ENCODE data around the gene APOC1.

APOC1 gene

DNA sequence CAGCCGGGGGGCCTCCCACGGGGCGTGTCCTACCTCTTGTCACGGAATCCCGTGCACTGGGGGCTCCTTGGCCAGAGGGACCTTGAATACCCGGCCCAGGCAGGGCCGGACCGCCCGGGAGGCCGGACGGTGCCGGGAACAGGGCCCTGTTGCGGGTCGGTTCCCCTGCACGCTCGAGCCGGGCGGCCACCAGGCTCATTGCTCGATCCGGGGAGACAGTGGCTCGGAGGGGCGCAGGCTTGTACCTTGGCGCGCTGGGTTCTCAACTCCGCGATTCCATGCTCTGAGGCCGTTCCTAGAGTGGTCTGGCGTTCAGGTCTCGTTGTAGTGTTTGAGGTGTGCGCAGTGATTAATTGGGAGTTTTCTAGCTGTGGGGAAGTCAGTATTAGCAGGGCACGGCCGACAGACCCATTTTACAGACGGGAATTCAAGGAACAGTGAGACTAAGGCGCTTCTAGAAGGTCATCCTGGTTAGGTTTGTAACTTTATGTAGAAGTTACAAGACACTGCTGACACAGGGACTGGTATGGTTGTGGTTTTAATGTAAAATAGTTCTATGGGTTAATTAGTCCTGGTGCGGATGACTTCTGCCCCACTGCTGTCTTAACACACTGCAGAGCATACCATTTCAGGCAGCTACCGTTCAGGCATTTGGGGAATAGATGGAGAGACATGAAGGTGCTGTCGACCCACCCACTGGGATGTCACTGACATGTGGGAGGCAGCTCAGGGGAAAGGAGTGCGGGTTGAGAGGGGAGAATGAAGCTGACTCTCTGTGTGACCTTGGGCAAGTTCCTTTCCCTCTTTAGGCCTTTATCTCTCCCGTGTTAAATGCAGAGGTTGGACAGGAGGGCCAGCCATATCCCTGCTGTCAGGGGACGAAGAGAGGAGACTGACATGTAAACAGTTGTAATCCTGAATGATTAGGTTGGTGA lies 41.4 kb downstream of the APOC1 start:
- DNase-seq (ENCODE audit: low read depth), result no peak

DNA sequence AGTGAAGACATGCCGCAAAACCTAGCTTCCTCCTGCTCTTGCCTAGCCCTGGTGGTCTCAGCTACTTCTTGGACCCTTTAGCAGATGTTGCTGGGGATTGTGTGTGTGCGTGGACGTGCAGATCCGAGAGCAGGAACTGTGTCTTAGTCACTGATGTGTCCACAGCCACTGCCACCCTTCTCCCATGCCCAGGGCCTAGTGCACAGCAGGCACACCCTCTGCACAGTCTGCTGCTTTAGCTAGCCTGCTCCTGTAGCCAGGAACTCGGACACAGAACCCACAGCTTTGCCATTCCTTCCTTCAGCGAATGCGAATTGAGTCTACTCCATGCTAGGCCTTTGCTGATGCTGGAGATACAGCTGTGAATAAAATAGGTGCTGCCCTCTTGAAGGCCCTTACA lies 43.1 kb downstream of the APOC1 start:
- no peak for DNase-seq (ENCODE audit: low read depth)

DNA sequence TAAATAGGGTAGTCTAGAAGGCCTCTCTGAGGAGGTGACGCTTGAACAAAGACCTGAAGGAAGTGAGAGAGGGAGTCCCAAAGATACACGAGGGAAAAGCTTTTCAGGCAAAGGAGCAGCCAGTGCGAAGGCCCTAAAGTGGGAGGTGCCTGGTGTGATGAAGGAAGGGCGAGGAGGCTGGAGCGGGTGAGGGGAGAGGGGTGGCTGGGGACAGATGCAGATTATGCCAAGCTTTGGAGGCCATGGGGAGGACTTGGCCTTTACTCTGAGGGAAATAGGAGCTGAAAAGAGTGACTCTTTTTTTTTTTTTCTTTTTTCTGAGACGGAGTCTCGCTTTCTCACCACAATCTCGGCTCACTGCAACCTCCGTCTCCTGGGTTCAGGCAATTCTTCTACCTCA lies 43.7 kb downstream of the APOC1 start:
- no peak for DNase-seq (ENCODE audit: low read depth)

DNA sequence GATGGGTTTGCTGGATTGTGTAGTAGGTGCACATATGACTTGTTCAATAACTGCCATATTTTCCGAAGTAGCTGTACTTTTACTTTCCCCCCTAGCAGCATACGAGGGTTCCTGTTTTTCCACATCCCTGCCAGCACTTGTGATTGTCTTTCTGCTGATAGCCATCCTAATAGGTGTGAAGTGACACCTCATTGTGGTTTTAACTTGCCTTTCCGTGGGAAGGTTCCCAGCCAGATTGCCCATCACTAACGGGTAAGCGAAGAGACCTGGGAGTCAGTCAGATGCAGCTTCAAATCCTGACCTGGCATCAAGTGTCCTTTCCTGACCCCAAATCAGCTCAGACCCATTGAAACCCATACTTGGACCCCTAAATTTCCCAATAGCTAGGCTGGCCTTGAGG lies 45.3 kb downstream of the APOC1 start:
- no peak for DNase-seq (ENCODE audit: low read depth)

DNA sequence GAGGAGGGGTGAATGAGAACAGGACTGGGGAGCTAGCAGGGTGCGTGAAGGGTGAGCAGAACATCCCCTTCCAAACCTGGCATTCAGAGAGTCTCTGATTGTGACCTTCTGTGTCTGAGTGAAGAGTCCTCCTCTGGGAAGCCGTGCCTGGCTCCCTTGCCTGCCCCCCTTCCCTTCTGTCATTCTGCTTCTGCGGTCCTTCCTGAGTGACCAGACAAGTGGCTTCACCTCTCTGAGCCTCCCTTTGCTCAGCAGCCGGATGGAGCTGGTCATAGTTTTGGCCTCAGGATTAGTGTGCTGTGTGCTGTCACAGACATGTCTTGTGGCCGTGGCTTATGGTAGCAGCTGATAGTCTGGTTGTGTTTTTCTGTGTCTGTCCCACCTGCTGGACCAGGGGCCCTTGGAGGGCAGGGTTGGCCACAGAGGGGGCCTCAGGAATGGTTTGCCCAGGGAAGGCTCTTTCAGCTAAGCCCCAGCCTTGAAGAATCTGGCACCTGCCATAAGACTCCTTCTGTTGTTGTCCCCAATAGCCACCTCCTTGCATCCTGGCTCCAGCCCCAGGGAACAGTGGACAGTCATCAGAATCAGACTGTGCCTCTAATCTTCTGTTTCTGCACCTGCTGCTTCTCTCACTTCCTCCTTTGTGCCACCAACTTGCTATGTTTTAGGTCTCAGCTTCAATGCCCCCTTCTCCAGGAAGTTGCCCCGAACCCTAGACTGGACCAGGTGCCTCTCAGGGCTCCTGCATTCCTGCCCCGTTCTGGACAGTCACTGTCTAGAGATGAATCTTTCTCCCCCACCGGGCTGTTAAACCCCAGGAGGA lies 46.7 kb downstream of the APOC1 start:
- no peak for DNase-seq (ENCODE audit: low read depth)

GRCh38 chr19:44961821-44962220 lies 47.4 kb downstream of the APOC1 start:
- DNase-seq (ENCODE audit: low read depth), result no peak

DNA sequence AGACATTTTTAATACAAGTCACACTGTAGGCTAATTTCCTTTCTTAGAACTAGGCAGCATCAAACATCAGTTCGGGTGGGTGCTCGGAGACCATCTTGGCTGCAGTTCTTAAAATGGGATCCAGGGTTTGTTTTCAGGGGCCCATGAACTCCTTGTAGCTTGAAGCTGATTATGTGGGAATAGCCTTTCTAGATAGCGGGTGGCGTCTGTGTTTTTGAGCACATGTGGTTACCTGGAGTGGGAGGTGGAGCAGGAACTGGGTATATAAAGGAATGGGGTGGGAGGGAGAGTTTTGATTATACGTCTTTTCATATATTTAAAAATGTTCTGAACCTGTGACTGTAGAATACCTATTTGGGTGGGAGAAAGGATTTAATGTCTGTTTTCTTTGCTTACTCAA lies 53.7 kb downstream of the APOC1 start:
- DNase-seq (ENCODE audit: low read depth), result no peak

DNA sequence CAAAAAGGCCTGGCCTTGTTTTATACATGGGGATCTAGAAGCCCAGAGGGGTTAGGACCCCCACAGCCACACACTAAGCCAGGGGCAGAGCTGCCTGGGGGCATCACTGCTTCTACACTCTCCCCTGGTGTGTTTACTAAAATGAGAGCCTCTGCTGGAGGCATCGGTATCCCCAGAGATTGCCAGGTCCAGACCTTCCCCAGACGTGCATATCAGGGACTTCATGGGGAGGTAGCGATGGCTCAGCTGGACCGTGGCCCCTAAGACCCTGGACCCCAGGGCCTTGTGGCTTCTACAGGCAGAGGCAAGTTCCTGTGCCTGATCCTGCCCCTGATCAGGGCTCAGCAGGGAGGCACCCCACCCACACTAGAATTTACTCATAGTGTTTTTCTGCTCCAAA lies 54.3 kb downstream of the APOC1 start:
- no peak for DNase-seq (ENCODE audit: low read depth)
